Airway epithelial cell (primary cell): ENCODE results near the gene AGRP. TPM values are rescaled to one million over a fixed set of nuclear protein-coding genes. Genes with fewer than 3 reads are reported as not detected.

Source experiments
- total RNA-seq: library from RNA; depleted of rRNA; stranded (reverse); fragments of >200 nt; gene quantifications from 2 replicates; pipeline ENCODE4 v1.2.3, GENCODE V29; 2015

Gene AGRP
- not detected in 2 replicates for total RNA-seq

GRCh38 chr16:67483150-67483549 is at the start of gene AGRP:
AGRP (minus strand) TSS chr16:67483547; CDS start chr16:67483398, 149 bp downstream.

DNA sequence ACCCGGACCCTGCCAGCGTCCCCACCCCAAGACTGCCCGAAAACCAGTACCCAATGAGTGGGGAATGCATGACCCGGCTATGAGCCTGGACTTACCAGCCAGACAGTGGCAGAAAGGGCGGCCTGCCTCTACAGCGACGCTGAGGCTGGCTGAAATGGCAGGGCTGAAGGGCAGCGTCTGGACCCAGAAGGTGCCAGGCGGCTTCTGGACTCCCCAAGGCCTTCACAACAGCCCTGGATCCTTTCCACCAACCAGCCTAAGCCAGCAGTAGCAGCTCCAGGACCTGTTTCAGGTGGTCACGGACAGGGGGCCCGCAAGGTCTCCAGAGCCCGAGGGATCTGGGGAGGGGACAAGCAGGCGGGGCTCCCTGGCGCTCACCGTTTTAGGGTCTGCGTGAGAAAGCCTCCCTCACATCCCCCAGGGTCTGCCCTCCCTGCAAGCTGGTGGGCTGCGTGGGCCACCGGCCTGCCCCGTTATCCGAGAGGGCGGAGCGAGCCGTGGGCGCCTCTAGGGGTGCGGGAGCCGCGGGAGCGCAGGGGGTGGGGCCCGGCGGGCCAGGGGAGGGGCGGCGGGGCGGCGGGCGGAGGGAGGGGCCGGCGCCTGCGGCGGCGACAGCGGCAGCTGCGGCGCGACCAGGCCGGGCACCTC is 45.0 kb upstream of the AGRP start, which contains the start of gene RIPOR1:
Gene RIPOR1, plus strand, starts transcription at position 608 of the 648 bp plus-strand sequence. CDS start 9,618 bp downstream, outside the sequence.

GRCh38 chr16:67480833-67481560 is 2.4 kb downstream of the AGRP start, which contains the start of gene ATP6V0D1:
ATP6V0D1 (minus strand) TSS chr16:67481157; CDS start chr16:67481086, 71 bp downstream.

Other genes starting within 250 kb of the AGRP start
- 26.0 and 26.4 TPM in 2 replicates for gene FHOD1, start 236.1 kb downstream of the AGRP start, total RNA-seq
- 0.74 and 0.78 TPM in 2 replicates for gene SLC9A5, start 234.6 kb downstream of the AGRP start, total RNA-seq
- gene PLEKHG4, start 204.0 kb downstream of the AGRP start, total RNA-seq: 6.6 and 7.5 TPM in 2 replicates
- gene KCTD19, start 156.8 kb downstream of the AGRP start, total RNA-seq: not detected in 2 replicates
- not detected in 2 replicates for gene LRRC36, start 156.7 kb downstream of the AGRP start, total RNA-seq
- 0.19 TPM in 1 of 2 replicates, not detected in the other for gene TPPP3, start 90.0 kb downstream of the AGRP start, total RNA-seq
- 5.3 and 6.1 TPM in 2 replicates for gene ZDHHC1, start 67.1 kb downstream of the AGRP start, total RNA-seq
- gene HSD11B2, start 52.4 kb downstream of the AGRP start, total RNA-seq: 1.3 and 2.9 TPM in 2 replicates
- gene ATP6V0D1, start 2.4 kb downstream of the AGRP start, total RNA-seq: 126 and 130 TPM in 2 replicates
- gene RIPOR1, start 45.3 kb upstream of the AGRP start, total RNA-seq: 22.9 and 30.5 TPM in 2 replicates
- gene CTCF, start 79.0 kb upstream of the AGRP start, total RNA-seq: 17.7 and 25.5 TPM in 2 replicates
- gene CARMIL2, start 161.6 kb upstream of the AGRP start, total RNA-seq: 0.23 and 0.49 TPM in 2 replicates
- 38.0 and 42.5 TPM in 2 replicates for gene ACD, start 176.7 kb upstream of the AGRP start, total RNA-seq
- 3.8 and 3.9 TPM in 2 replicates for gene PARD6A, start 177.4 kb upstream of the AGRP start, total RNA-seq
- 14.0 and 20.3 TPM in 2 replicates for gene ENKD1, start 183.2 kb upstream of the AGRP start, total RNA-seq
- gene C16orf86, start 183.3 kb upstream of the AGRP start, total RNA-seq: 1.5 and 2.3 TPM in 2 replicates
- 20.0 and 23.6 TPM in 2 replicates for gene GFOD2, start 235.8 kb upstream of the AGRP start, total RNA-seq